Mucosa of descending colon (tissue), 3 donors: Measurements from ENCODE around the gene RAD52. TPM values are rescaled to one million over a fixed set of nuclear protein-coding genes. Genes with fewer than 3 reads are reported as not detected.

ENCODE experiments used
- ATAC-seq: fragments of 200-7000 bp; cut with Tn5 transposase; one replicate; pipeline ENCODE4 v1.9.1; 2020; ENCODE audit warnings: mild to moderate bottlenecking, moderate library complexity
- DNase-seq, 3 donors: peaks; one replicate each; pipeline ENCODE4 v3.0.0-alpha.2; 2020
- H3K36me3 ChIP-seq: fragments of 200-600 bp; one replicate; pipeline ENCODE4 v1.8.0; 2021; ENCODE audit warnings: low read depth, mild to moderate bottlenecking
- H3K4me1 ChIP-seq: fragments of 200-600 bp; one replicate; pipeline ENCODE4 v1.8.0; 2021; ENCODE audit warnings: low read depth, mild to moderate bottlenecking
- H3K4me3 ChIP-seq: fragments of 200-600 bp; one replicate; pipeline ENCODE4 v1.8.0; 2021; ENCODE audit warnings: mild to moderate bottlenecking
- H3K9me3 ChIP-seq: fragments of 200-600 bp; one replicate; pipeline ENCODE4 v1.8.0; 2021; ENCODE audit warnings: mild to moderate bottlenecking
- CTCF ChIP-seq: fragments of 200-600 bp; IDR thresholded peaks from one replicate; pipeline ENCODE4 v1.8.0; 2022; ENCODE audit warnings: antibody characterized with exemption, mild to moderate bottlenecking
- intact Hi-C, 2 donors: fragments of 100-400 bp; cut with DNase I in 1 of 2; cut with micrococcal nuclease in 1 of 2; formaldehyde crosslinking; loops; one replicate each; pipeline versions ENCODE4 v1.11.0 to v1.11.1; 2022; cut with DNase I, micrococcal nuclease
- total RNA-seq, 3 donors: library from RNA; stranded (reverse); fragmentation: NEBNext Ultra II Directional in 2 of 3; extraction: Animal tissue kit (Norgen Biotek cat#: 25700) in 2 of 3; gene quantifications; one replicate each; pipeline versions ENCODE4 v1.2.1 to v1.2.4, GENCODE V29; 2021 to 2023
- donor health status: DM: no; HTN: no; CAD: no; lungs with moderate emphysema.
- donor health status: DM: no; HTN: no; CAD: no.
- donor health status: DM: no; HTN: yes; CAD: no.

The RAD52 gene
- total RNA-seq, 3 donors from 2014 or later = 16.3 to 32.0 (median 28.9) TPM

GRCh38 chr12:920676-921075, 28.8 kb downstream of the RAD52 start:
- H3K36me3 ChIP-seq = peaks cover 14% of the 10 kb centered on the region

GRCh38 chr12:916712-917445, 32.6 kb downstream of the RAD52 start:
- TF ChIP-seq CTCF = no peak
- intact Hi-C loops = no loop called here
- no peak for ATAC-seq
- no peak for DNase-seq
- Histone ChIP-seq H3K4me3 (no peak overlapping the region), H3K9me3 (no peaks in the 10 kb centered on the region), H3K4me1 (no peaks in the 10 kb centered on the region), H3K36me3 (peaks cover 8% of the 10 kb centered on the region)

More at GRCh38 chr12:920676-921075, 28.8 kb downstream of the RAD52 start:
- DNase-seq = no peak
- no peaks in the 10 kb centered on the region for H3K4me1 ChIP-seq
- ATAC-seq = no peak
- H3K9me3 ChIP-seq = no peaks in the 10 kb centered on the region
- intact Hi-C loops = no loop called here
- no peak overlapping the region for H3K4me3 ChIP-seq
- TF ChIP-seq CTCF = no peak

- peaks cover 8% of the 10 kb centered on the region for H3K36me3 ChIP-seq
- no peak for TF ChIP-seq CTCF
- H3K4me1 ChIP-seq = no peaks in the 10 kb centered on the region
- H3K9me3 ChIP-seq = no peaks in the 10 kb centered on the region
- DNase-seq (peak; percentile 5 to 54 (median 30)), ATAC-seq (peak; percentile 14)
- no peak overlapping the region for H3K4me3 ChIP-seq
- intact Hi-C loops = no loop called here
These were observed 33.3 kb downstream of the RAD52 start for GRCh38 chr12:916240-916639.

- H3K4me1 ChIP-seq = no peaks in the 10 kb centered on the region
- DNase-seq (no peak), ATAC-seq (no peak)
- H3K9me3 ChIP-seq = no peaks in the 10 kb centered on the region
- peaks cover 8% of the 10 kb centered on the region for H3K36me3 ChIP-seq
- TF ChIP-seq CTCF = no peak
- intact Hi-C loops = no loop called here
- no peak overlapping the region for H3K4me3 ChIP-seq
These were observed 34.4 kb downstream of the RAD52 start for GRCh38 chr12:915090-915489.

- intact Hi-C loops = no loop called here
- H3K4me1 ChIP-seq = no peaks in the 10 kb centered on the region
- peaks cover 16% of the 10 kb centered on the region for H3K36me3 ChIP-seq
- H3K9me3 ChIP-seq = no peaks in the 10 kb centered on the region
- DNase-seq = no peak
- no peak for ATAC-seq
- no peak for TF ChIP-seq CTCF
- H3K4me3 ChIP-seq = no peak overlapping the region
These were observed 35.4 kb downstream of the RAD52 start for GRCh38 chr12:913919-914698.
